ENCODE data around the gene LRIG1.

The LRIG1 gene, protein sequence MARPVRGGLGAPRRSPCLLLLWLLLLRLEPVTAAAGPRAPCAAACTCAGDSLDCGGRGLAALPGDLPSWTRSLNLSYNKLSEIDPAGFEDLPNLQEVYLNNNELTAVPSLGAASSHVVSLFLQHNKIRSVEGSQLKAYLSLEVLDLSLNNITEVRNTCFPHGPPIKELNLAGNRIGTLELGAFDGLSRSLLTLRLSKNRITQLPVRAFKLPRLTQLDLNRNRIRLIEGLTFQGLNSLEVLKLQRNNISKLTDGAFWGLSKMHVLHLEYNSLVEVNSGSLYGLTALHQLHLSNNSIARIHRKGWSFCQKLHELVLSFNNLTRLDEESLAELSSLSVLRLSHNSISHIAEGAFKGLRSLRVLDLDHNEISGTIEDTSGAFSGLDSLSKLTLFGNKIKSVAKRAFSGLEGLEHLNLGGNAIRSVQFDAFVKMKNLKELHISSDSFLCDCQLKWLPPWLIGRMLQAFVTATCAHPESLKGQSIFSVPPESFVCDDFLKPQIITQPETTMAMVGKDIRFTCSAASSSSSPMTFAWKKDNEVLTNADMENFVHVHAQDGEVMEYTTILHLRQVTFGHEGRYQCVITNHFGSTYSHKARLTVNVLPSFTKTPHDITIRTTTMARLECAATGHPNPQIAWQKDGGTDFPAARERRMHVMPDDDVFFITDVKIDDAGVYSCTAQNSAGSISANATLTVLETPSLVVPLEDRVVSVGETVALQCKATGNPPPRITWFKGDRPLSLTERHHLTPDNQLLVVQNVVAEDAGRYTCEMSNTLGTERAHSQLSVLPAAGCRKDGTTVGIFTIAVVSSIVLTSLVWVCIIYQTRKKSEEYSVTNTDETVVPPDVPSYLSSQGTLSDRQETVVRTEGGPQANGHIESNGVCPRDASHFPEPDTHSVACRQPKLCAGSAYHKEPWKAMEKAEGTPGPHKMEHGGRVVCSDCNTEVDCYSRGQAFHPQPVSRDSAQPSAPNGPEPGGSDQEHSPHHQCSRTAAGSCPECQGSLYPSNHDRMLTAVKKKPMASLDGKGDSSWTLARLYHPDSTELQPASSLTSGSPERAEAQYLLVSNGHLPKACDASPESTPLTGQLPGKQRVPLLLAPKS

DNA sequence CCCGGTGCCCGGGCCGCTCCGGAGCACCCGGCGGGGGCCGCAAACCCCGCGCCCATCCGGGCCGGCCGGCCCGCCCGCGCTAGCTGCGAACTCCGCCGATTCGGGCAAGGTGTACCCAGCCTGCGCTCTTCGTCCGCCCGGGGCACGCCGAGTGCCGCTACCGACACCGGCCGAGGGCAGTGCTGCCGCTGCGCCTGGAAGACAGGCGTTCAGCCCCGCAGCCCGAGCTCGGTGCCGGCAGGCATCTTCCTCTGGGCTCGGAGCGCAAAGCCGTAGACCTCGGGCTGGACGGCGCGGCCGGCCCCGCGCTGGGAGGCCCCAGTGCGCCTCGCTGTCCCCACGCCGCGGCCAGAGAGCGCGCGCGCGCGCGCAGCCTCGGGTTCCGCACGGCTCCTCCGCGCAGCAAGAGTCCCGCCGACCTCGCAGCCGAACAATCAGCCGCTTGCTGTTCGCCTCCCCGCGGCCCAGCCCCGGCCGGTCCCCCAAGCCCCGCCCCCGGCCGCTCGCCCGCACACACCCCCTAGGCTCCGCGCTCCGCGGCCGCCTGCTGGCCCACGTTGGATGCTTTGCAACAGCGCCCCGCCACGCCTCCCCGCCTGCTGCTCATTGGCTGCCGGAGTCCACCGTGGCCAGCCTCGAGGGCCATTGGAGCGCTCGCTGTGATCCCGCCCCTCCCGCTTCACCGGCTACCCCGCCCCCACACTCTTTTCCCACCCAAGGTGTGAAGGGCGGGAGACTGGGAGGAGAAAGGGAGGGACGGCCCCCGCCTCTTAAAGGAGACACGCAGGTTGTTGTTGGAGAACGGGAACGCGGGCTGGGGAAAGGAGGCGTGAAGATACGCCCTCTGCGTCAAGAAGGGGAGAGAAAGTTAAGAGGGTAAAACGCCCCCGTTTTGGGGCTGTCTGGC, at the start of gene LRIG1:
LRIG1 (minus strand) TSS at position 447 of the 907 bp plus-strand sequence. CDS start 615 bp downstream, outside the sequence.
- peak; percentile 67 for DNase-seq

DNA sequence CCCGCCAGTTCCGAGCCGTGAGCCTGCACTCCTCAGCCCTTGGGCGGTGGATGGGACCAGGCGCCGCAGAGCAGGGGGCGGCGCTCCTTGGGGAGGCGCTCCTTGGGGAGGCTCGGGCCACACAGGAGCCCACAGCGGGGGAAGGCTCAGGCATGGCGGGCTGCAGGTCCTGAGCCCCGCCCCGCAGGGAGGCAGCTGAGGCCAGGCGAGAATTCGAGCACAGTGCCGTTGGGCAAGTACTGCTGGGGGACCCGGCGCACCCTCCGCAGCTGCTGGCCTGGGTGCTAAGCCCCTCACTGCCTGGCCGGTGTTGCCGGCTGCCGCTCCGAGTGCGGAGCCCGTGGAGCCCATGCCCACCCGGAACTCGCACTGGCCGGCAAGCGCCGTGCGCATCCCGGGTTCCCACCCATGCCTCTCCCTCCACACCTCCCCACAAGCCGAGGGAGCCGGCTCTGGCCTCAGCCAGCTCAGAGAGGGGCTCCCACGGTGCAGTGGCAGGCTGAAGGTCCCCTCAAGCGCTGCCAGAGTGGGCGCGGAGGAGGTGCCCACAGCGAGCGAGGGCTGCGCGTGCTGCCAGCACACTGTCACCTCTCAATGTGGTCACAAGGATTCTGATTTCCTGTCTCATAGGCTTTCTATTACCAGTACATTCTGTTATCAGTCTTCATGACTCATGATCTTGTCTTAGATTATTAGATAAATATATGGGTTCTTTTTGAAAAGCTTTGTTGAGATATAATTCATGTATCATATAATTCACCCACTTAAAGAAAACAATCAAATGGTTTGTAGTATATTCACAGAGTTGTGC, 44.0 kb upstream of the LRIG1 start:
- no peak for DNase-seq

DNA sequence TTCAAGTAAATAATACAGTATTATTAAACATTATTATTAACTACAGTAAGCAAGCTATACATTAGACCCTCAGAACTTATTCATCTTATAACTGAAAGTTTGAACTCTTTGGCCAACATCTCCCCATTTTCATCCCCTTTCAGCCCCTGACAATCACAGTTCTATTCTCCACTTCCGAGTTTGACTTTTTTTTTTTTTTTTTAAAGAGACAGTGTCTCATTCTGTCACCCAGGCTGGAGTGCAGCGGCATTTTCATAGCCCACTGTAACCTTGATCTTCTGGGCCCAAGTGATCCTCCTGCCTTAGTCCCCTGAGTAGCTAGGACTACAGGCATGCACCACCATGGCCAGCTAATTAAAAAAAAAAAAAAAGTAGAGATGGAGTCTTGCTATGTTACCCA, 41.3 kb upstream of the LRIG1 start:
- DNase-seq = no peak

DNA sequence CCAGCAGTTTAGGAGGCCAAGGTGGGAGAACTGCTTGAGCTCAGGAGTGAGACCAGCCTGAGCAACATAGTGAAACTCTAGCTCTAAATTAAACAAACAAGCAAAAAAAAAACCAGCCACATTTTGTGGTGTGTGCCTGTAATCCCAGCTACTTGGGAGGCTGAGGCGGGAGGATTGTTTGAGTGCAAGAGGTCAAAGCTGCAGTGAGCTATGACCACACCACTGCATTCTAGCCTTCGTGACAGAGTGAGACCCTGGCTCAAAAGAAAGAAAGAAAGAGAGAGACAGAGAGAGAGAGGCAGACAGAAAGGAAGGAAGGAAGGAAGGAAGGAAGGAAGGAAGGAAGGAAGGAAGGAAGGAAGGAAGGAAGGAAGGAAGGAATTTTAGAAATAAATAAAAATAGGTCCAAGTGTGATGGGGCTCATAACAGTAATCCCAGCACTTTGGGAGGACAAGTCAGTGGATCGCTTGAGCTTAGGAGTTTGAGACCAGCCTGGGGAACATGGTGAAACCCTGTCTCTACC, 38.7 kb upstream of the LRIG1 start:
- no peak for DNase-seq

DNA sequence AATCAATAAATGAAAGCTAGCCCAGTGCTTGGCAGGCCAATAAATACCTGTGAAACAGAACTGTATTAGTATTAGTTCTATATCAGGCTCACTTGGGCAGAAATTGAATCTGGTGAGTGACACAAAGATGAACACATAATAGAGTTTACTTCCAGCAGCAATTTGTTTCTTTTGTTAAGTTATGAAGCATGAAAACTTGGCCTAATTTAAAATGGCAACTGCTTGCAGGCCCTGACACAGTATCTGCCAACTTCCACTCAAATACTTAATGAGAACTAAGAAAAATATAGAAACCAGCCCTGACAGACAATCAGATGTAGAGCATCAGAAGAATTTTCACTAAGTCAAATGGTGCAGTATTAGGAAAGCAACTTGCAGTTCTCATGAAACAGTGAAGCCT, 37.6 kb upstream of the LRIG1 start:
- DNase-seq = no peak

DNA sequence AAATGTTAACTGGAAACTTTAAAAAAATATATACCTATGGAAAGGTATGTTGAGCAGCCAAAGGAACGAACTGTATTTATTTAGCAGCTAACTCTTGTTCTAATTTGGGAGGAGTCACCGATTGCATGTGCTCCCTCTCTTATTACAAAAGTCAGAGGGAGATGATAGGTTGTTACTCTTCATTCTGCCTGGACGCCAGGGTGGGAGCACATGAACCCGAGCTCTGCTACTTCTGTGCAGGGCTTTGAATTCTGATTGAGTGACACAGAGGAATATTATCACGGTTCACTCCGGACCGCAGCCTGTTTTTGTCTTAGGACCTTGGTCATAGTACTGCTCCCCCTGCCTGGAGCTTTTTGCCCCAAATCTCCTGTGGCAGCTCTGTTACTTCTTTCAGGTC, 36.9 kb upstream of the LRIG1 start:
- DNase-seq = no peak

DNA sequence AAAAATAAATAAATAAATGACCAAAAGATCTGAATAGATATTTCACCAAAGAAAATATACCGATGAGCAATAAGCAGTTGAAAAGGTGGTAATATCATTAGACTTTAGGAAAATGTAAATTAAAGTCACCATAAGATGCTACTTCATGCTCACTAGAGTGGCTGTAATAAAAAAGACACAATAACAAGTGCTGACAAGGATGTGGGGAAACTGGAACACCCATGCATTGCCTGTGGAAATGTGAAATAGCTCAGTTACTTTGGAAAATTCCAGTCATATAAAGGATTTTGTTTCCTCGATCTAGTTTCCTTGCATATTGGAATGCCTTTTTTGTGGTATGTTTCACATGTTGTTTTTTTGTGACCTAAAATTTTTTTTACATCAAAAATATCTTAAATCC, 36.0 kb upstream of the LRIG1 start:
- DNase-seq = no peak

DNA sequence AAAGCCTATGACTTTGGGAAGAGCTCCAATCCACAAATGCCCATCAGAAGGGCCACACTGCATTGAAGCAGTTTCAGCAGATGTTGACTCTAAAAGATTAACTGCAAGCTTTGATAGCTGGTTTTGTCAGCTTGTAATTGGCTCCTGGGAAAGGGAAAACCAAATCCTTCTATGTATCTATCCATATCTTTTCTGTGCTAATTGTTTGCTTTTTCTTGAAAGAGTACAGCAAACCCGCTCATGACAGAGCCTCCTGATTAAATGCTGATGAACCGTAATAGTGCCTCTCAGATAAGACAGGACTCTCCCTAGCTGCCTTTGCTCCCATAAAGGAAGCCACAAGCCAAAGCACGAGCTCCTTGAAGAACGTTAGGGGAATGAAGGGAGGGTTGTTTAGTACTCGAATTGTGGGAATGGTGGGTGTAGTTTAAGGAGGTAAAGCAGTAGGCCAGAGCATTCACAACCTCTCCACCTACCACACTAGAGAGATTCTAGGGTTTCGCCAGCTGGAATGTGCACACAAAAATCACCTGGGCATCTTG, 33.6 kb upstream of the LRIG1 start:
- DNase-seq = no peak

DNA sequence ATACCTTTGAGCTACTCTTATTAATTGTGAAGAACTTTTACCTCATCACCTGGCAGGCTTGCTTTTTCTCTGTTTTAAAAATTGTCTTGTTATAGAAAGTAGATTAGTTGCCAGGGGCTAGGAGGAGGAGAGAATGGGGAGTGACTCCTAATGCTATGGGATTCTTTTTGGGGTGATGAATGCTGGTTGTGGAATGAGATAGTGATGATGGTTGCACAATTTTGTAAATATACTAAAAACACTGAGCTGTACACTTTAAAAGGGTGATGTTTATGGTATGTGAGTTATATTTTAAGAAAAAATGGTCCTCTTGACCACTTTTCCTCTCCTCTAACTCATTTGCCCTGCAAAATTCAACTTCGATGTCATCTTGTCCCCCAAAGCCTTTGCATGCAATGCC, 31.8 kb upstream of the LRIG1 start:
- no peak for DNase-seq

DNA sequence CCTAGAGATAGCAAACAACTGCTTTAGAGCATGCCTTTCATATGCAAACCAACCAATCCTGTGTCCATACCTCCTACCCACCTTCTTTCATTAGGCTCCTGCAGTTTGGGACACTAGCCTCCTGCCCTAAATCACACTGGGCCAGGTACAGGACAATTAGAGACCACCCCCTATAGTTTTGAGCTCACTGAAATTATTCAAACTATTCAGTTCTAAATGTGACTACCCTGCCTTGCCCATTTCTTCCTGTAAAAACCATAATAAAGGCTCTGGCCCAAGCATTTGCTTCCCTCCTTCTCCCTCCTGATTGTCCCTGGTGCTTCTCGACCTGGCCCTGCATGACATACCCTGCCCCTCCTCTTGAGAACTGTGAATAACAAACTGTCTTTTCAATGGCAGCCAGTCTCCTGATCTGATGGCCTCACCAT, 31.4 kb upstream of the LRIG1 start:
- DNase-seq = no peak

DNA sequence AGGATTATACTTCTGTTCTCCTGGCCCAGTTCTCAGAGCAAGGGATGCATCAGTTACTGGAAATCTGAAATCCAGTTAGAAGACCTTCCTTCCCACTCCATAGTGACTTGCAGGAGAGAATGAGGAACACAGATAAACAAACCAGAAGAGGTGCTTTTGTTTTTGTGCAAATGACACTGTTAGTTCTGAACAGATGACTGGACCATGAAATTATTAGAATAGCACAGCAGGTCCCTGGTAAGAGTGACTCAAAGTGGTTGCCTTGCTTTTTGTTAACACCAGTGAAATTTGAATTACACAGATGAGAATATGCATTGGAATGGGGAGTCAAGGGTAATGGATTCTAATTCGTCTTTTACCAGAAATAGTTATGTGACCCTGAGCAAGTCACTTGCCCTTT, 30.4 kb upstream of the LRIG1 start:
- DNase-seq = no peak

DNA sequence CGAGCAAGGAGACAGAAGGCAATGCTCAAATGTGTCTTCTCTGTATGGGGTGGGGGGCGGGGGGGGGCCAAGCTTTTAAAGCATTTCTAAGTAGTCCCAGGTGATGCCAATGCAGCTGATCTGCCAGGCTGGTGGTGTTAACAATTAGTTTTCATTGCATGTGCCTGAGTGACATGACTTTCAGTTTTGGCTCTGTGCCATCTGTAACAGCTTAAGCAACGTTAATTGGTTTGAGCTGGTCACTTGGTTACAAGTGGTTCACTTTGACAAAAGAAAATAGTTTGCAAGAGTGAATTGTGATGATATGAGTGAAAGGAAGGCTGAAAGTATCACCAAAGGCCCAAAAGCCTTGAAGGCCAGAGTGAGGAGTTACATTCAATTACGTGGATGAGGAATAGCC, 26.4 kb upstream of the LRIG1 start:
- no peak for DNase-seq

DNA sequence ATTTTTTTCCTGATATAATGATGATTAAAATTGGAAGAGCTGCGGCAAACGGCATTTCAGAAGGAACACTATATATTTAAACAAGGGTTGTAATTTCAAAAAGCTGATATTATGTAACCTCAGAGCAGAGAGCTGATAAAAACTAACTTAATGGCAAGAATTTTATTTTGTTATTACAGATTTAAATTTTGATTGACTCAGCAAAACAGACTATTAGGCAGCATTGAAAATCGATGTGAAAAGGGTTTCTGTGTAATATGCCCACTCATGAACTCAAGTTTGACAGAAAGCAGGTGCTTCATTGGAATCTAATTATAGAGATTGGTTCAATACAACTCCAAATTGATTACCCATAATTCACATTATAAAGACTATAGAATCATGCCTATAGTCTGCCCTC, 24.9 kb upstream of the LRIG1 start:
- DNase-seq = no peak

DNA sequence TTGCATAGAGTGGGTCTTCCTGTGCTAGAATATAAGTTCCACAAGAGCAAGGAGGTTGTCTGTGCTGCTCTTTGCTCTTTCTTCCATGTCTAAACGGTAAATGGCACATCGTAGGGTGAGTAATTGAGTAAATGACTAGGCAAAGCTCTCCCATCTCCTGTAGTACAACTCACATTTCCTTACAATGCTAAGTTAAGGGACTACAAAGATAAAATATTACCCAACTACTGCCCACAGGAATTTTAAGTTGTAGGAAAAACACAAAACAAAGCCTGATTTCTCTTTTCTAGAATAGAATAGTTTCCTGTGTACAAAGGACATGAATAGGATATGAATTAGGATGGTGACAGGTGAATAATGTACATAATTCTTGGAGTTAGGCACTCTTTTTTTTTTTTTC, 19.9 kb upstream of the LRIG1 start:
- no peak for DNase-seq

DNA sequence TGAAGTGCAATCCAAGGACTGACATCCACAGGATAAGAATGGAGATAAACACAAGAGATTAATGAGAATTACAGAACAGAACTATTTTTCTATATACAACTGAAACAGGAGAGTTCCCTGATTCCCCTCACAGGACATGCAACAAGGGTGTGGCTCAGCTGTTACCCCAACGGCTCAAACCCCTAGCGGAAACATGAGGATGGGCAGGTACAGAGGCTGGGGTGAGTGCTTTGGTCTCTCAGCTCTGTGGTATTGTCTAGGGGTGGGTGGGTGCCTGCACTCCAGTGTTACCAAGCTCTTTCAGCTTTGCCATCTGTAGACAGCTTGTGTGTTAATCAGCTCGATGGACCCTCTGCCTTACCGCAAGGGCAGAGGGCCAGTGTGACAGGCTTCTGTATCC, 17.8 kb upstream of the LRIG1 start:
- no peak for DNase-seq

DNA sequence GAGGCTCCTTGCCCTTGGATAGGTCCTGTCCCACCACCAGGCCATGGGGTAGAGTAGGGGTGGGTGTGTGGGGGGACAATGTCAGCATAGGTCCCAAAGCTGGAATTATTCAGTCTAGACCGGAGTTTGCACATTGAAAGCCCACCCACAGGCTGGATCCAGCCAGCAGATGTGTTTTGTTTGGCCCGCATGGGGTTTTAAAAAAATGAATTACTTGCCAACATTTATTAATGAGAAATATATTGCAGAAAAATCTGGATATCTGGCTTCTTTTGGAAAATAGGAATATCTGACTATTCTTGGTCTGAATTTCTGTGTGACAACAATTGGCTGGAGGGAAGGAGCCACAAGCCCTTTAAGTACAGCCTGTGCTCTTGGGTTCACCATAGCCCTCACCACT, 17.3 kb upstream of the LRIG1 start:
- no peak for DNase-seq

DNA sequence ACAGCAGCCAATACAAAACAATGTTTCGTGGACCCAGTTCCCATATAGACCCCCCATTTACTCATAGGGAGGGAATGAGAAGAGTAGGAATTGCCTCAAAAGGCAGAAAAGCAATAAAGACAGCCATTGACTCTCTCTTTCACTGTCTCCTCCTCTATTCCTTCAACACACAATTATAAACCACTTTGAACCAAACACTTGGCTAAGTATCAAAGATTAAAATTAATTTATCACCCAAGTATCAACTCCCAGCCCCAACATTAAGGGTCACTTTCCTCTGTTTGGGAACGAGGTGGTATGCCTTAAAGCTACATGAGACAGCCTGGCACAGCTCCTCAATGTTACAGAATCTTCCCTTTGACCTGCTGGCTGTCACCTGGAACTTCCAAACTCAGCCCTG, 16.4 kb upstream of the LRIG1 start:
- DNase-seq = no peak

DNA sequence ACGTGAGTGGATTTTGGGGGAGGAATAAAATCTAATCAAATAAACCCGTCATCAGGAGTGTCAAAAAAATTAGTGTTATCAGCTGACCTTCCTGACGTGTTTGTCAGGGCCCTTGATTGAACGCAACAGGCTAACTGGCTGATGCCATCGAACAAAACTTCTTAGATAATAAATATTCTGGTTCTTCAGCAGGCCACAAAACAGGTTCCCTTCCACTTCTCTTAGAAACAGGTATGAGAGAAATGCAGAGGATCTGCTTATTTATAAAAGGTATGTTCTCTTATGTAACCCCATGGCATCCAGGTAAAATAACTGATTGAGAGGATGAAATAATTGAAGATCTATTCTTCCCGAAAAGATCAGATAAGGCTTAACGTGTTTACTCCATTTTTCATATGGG, 7.6 kb upstream of the LRIG1 start:
- no peak for DNase-seq

DNA sequence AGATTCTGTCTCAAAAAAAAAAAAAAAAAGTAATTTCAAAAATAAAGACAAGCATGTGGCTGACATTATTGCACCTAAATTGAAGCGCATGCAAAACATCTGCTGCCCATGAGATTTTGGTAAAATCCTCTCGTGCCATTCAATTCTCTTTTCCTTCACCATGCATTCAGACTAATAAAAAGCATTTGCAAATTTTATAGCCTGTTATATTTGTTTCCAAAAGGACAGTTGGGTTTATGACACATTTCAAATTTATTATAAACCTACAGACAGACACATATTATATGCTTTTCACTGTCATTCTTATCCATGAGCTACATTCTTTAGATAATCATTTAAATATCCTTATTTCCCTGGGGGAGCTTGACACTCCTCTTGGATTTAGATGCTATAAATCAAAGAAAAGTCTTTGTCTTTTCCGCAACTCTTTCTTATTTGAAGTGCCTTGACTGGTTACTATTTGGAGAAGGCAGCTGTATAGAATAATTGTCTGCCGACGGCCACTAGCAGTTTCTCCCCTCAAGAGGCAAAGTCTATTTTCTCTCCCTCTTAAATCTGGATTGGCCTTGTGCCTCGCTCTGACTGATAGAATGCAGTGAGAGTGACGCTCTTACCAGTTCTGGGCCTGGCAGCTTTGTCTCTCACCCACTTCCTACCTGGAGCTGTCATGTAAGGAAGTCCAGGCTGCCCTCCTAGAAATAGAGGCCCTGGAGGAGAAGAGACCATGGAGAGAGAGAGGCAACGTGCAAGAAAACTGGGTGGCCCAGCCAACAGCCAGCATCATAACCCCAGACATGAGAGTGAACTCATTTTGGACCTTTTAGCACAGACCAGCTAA, 6.8 kb upstream of the LRIG1 start:
- no peak for DNase-seq

DNA sequence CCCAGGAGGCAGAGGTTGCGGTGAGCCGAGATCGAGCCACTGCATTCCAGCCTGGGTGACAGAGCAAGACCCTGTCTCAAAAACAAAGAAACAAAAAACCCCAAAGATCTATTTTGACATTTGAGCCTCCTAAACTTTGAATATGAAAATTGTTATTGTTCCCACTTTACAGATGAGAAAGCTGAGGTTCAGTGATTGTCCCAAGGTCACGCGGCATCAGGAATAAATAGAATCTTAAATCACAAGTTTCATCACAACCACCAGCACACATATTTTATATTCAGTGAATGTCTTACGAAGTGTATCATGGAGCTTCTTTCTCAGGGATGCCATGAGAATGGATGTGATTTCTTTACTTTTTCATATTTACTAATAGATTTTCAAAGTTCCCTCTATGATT, 5.3 kb upstream of the LRIG1 start:
- DNase-seq = no peak
